ENCODE results near the gene DIPK1A. TPM values are rescaled to one million over a fixed set of nuclear protein-coding genes. Genes with fewer than 3 reads are reported as not detected.

The DIPK1A gene
- total RNA-seq, 1 experiment from 2014 or later = 4.8 TPM

DNA sequence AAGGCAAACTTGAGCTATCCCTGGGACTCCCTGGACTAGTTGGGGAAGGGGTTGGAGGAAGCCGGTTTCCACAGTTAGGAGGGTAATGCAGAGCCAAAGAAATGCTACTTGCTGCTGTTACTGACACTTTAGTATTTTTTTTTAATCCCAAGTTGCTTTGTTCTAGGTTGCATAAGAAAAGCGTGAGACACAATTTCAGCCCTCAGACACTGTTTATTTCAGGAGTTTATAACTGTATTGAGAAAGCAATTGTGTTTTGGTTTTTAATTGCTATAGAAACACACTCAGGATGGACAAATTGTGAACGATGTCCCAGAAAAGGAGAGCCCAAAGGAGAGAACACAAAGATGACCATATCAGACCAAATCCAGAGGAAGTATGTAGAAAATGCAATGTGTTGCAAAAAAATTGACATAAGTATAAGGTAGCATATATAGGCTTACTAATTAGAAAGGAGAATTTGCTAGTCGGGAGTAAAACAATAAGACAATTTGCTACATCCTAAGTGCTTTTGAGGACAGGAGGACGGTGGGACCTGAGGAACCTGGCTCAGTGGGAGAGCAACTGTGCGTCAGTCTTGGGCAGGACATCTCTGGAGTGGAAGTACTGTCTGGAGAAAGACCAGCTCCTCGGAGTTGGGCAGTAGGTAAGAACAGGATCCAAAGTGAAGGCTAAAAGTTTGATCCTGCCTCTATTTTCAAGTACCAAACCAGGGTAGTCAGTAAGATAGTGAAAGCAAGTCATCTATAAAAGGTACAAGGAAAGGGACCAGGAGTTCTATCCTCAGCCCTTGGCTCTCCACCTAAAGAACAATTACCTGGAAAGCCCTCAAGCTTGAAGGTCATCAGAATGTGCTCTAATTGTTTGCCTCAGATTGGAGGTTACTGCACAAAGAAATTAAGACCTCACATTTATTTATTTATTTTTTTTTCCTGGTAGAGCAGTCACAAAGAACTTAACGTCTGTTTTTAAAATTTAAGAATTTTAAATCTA, 39.9 kb downstream of the DIPK1A start (continued):
- TF ChIP-seq STAT6 (CRISPR knock-in tag; conservative IDR thresholded peaks at IDR 0.05; ENCODE audit: low read depth) (no peak), ZNF263 (CRISPR knock-in tag; IDR thresholded peaks at IDR 0.05; ENCODE audit: low read depth) (no peak), GTF2I (CRISPR knock-in tag; conservative IDR thresholded peaks at IDR 0.05) (no peak), JAZF1 (CRISPR knock-in tag; IDR thresholded peaks at IDR 0.05) (no peak)

GRCh38 chr1:92916899-92917298, 44.4 kb downstream of the DIPK1A start:
- CTCF ChIA-PET = no interaction called here
- no peaks in the 10 kb centered on the region; the same call in 1 of the 2 replicates for H3K27me3 Mint-ChIP-seq (ENCODE audit: low read depth)
- no peak for TF ChIP-seq NR1H2 (CRISPR knock-in tag; IDR thresholded peaks at IDR 0.05)
- no peak for TF ChIP-seq ZNF138 (CRISPR knock-in tag; conservative IDR thresholded peaks at IDR 0.05)
- no peak for TF ChIP-seq NR3C1 (CRISPR knock-in tag; conservative IDR thresholded peaks at IDR 0.05; ENCODE audit: low read depth)
- no peak for TF ChIP-seq KAT7 (CRISPR knock-in tag; IDR thresholded peaks at IDR 0.05; ENCODE audit: borderline replicate concordance)
- TF ChIP-seq ZNF232 (CRISPR knock-in tag; IDR thresholded peaks at IDR 0.05) = no peak
- TF ChIP-seq, protein P1, sequence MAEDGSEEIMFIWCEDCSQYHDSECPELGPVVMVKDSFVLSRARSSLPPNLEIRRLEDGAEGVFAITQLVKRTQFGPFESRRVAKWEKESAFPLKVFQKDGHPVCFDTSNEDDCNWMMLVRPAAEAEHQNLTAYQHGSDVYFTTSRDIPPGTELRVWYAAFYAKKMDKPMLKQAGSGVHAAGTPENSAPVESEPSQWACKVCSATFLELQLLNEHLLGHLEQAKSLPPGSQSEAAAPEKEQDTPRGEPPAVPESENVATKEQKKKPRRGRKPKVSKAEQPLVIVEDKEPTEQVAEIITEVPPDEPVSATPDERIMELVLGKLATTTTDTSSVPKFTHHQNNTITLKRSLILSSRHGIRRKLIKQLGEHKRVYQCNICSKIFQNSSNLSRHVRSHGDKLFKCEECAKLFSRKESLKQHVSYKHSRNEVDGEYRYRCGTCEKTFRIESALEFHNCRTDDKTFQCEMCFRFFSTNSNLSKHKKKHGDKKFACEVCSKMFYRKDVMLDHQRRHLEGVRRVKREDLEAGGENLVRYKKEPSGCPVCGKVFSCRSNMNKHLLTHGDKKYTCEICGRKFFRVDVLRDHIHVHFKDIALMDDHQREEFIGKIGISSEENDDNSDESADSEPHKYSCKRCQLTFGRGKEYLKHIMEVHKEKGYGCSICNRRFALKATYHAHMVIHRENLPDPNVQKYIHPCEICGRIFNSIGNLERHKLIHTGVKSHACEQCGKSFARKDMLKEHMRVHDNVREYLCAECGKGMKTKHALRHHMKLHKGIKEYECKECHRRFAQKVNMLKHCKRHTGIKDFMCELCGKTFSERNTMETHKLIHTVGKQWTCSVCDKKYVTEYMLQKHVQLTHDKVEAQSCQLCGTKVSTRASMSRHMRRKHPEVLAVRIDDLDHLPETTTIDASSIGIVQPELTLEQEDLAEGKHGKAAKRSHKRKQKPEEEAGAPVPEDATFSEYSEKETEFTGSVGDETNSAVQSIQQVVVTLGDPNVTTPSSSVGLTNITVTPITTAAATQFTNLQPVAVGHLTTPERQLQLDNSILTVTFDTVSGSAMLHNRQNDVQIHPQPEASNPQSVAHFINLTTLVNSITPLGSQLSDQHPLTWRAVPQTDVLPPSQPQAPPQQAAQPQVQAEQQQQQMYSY (CRISPR knock-in tag; IDR thresholded peaks at IDR 0.05) = no peak
- TF ChIP-seq JUN (CRISPR knock-in tag; IDR thresholded peaks at IDR 0.05) = no peak
- no peak for TF ChIP-seq SMAD3 (CRISPR knock-in tag; IDR thresholded peaks at IDR 0.05; ENCODE audit: borderline replicate concordance)
- TF ChIP-seq, protein P2, sequence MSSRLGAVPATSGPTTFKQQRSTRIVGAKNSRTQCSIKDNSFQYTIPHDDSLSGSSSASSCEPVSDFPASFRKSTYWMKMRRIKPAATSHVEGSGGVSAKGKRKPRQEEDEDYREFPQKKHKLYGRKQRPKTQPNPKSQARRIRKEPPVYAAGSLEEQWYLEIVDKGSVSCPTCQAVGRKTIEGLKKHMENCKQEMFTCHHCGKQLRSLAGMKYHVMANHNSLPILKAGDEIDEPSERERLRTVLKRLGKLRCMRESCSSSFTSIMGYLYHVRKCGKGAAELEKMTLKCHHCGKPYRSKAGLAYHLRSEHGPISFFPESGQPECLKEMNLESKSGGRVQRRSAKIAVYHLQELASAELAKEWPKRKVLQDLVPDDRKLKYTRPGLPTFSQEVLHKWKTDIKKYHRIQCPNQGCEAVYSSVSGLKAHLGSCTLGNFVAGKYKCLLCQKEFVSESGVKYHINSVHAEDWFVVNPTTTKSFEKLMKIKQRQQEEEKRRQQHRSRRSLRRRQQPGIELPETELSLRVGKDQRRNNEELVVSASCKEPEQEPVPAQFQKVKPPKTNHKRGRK (CRISPR knock-in tag; IDR thresholded peaks at IDR 0.05; ENCODE audit: borderline replicate concordance) = no peak
- no peak for TF ChIP-seq ATF3 (CRISPR knock-in tag; conservative IDR thresholded peaks at IDR 0.05)
- no peak for TF ChIP-seq ZNF121 (CRISPR knock-in tag; IDR thresholded peaks at IDR 0.05)
- TF ChIP-seq, protein P3, sequence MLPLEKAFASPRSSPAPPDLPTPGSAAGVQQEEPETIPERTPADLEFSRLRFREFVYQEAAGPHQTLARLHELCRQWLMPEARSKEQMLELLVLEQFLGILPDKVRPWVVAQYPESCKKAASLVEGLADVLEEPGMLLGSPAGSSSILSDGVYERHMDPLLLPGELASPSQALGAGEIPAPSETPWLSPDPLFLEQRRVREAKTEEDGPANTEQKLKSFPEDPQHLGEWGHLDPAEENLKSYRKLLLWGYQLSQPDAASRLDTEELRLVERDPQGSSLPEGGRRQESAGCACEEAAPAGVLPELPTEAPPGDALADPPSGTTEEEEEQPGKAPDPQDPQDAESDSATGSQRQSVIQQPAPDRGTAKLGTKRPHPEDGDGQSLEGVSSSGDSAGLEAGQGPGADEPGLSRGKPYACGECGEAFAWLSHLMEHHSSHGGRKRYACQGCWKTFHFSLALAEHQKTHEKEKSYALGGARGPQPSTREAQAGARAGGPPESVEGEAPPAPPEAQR (CRISPR knock-in tag; IDR thresholded peaks at IDR 0.05) = no peak
- TF ChIP-seq, protein P4, sequence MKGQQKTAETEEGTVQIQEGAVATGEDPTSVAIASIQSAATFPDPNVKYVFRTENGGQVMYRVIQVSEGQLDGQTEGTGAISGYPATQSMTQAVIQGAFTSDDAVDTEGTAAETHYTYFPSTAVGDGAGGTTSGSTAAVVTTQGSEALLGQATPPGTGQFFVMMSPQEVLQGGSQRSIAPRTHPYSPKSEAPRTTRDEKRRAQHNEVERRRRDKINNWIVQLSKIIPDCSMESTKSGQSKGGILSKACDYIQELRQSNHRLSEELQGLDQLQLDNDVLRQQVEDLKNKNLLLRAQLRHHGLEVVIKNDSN (CRISPR knock-in tag; IDR thresholded peaks at IDR 0.05) = no peak
- TF ChIP-seq E2F5 (CRISPR knock-in tag; IDR thresholded peaks at IDR 0.05) = no peak
- TF ChIP-seq ZNF671 (CRISPR knock-in tag; IDR thresholded peaks at IDR 0.05) = no peak
- no peak for TF ChIP-seq OVOL2 (CRISPR knock-in tag; IDR thresholded peaks at IDR 0.05; ENCODE audit: borderline replicate concordance)
- no peak for TF ChIP-seq ATF6 (CRISPR knock-in tag; IDR thresholded peaks at IDR 0.05)

More at GRCh38 chr1:92916899-92917298, 44.4 kb downstream of the DIPK1A start:
- DNase-seq (ENCODE audit: low spot score) (no peak), ATAC-seq (no peak)
- Mint-ChIP-seq H3K36me3 (0 out of 2 replicates have a peak, but pooled peaks cover 4% of the 10 kb centered on the region), H3K4me1 (peaks cover 8% of the 10 kb centered on the region; the same call in 1 of the 2 replicates), H3K9me3 (peaks cover 22% of the 10 kb centered on the region), H3K4me3 (no peak overlapping the region), H3K27ac (no peak overlapping the region)
- POLR2A ChIA-PET = no interaction called here
